HCT116 (cell line): ENCODE data around the gene FGD4.

Experiments
- CBX3 ChIP-seq: IDR thresholded peaks from 2 replicates; pipeline ENCODE4 v1.6.1; 2012; ENCODE audit warnings: low read depth
- CEBPB ChIP-seq: IDR thresholded peaks from 2 replicates; pipeline ENCODE4 v1.6.1; 2012; ENCODE audit warnings: low read depth
- EZH2 ChIP-seq: fragments of 200-600 bp; sonication (generic); IDR thresholded peaks from 2 replicates; pipeline ENCODE4 v1.6.1; 2017; ENCODE audit warnings: antibody characterized with exemption, mixed run types
- EZH2phosphoT487 ChIP-seq: fragments of 200-600 bp; IDR thresholded peaks from 2 replicates; pipeline ENCODE4 v1.6.1; 2018; ENCODE audit warnings: antibody characterized with exemption, borderline replicate concordance
- JUND ChIP-seq: IDR thresholded peaks from 2 replicates; pipeline ENCODE4 v1.6.1; 2012
- MAX ChIP-seq: IDR thresholded peaks from 2 replicates; pipeline ENCODE4 v1.6.1; 2012
- POLR2A ChIP-seq: IDR thresholded peaks from 2 replicates; pipeline ENCODE4 v1.7.0; 2011; ENCODE audit warnings: borderline replicate concordance; ENCODE audit not compliant: insufficient read depth, insufficient read length; ENCODE audit errors: extremely low read depth
- POLR2AphosphoS5 ChIP-seq: IDR thresholded peaks from 2 replicates; pipeline ENCODE4 v1.6.1; 2011; ENCODE audit warnings: mild to moderate bottlenecking, low read depth, low read length, moderate library complexity
- YY1 ChIP-seq: IDR thresholded peaks from 2 replicates; pipeline ENCODE4 v1.6.1; 2011; ENCODE audit warnings: low read length, low read depth, moderate library complexity, mild to moderate bottlenecking; ENCODE audit not compliant: insufficient replicate concordance; ENCODE audit errors: extremely low read depth
- TF ChIP-seq, protein P1 (sequence below), 3 experiments: fragments of 200-600 bp in 1 of 3; sonication (generic) in 1 of 3; IDR thresholded peaks in 2 of 3; conservative IDR thresholded peaks in 1 of 3; 2 replicates each; pipeline ENCODE4 v1.5.1; 2012 to 2017; ENCODE audit warnings: low read depth in 2 of 3, low read length in 2 of 3, antibody characterized with exemption in 1 of 3, borderline replicate concordance in 1 of 3, control low read depth in 1 of 3, mild to moderate bottlenecking in 1 of 3, mixed read lengths in 1 of 3, mixed run types in 1 of 3, moderate library complexity in 1 of 3; ENCODE audit not compliant: insufficient read depth in 1 of 3

DNA sequence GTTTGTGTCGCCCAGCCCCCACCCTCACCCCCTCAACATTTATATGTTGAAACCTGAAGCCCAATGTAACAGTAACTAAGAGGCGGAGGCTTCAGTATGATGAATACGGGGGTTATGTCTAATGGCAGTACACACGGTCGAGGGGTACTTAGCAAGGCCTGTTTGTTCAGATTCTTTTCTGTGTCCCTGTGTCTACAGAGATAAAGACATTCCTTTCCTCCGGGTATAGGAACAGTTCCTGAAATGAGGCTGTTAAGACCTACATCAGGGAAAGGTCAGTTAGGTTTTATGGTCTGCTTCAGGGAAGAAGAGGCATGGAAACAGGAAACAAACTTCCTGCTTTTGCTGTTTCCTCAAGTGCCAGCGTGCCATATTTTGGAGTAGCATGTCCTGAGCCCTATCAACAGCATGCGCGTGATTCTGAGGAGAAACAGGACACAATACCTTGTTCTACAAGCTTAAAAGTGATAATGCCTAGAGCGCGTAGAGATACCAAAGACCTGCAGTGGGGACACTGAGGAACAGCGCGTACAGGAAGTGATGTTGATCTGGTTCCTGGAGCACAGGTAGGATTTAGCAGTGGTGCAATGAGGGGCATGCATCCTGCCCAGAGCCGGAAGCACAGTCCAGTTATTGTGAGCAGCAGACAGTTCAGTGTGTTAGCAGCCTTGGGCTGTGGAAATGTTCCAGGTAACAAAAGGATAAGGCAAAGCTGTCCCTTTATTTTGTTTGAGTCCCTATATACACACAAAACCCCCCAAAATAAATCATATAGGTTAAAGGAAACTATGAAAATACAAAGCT, 47.2 kb downstream of the FGD4 start:
- TF ChIP-seq CBX3 (no peak), POLR2AphosphoS5 (no peak), EZH2 (no peak), EZH2phosphoT487 (no peak), MAX (no peak), POLR2A (no peak), CEBPB (no peak), YY1 (no peak), JUND (no peak)
- TF ChIP-seq, protein P1, sequence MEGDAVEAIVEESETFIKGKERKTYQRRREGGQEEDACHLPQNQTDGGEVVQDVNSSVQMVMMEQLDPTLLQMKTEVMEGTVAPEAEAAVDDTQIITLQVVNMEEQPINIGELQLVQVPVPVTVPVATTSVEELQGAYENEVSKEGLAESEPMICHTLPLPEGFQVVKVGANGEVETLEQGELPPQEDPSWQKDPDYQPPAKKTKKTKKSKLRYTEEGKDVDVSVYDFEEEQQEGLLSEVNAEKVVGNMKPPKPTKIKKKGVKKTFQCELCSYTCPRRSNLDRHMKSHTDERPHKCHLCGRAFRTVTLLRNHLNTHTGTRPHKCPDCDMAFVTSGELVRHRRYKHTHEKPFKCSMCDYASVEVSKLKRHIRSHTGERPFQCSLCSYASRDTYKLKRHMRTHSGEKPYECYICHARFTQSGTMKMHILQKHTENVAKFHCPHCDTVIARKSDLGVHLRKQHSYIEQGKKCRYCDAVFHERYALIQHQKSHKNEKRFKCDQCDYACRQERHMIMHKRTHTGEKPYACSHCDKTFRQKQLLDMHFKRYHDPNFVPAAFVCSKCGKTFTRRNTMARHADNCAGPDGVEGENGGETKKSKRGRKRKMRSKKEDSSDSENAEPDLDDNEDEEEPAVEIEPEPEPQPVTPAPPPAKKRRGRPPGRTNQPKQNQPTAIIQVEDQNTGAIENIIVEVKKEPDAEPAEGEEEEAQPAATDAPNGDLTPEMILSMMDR (IDR thresholded peaks at IDR 0.05 in 2 of 3, conservative IDR thresholded peaks at IDR 0.05 in 1 of 3; ENCODE audit: borderline replicate concordance in 1 of 3, insufficient read depth in 1 of 3, low read depth in 2 of 3, low read length in 2 of 3), result no peak
